Breast epithelium (tissue), 4 donors: ENCODE measurements around the gene CHD3. TPM values are rescaled to one million over a fixed set of nuclear protein-coding genes. Genes with fewer than 3 reads are reported as not detected.

Experiments
- DNase-seq, 2 donors: peaks; one replicate each; pipeline ENCODE4 v3.0.0-alpha.2; 2019; ENCODE audit warnings: low spot score in 2 of 2
- H3K27ac ChIP-seq, 2 donors: fragments of 200-600 bp; sonication (generic) in 1 of 2; one replicate each; pipeline ENCODE4 v1.5.1; 2016 to 2019; ENCODE audit warnings: mild to moderate bottlenecking in 1 of 2
- H3K27me3 ChIP-seq, 2 donors: fragments of 200-600 bp; sonication (generic) in 1 of 2; one replicate each; pipeline versions ENCODE4 v1.5.1 to v1.6.0; 2017 to 2019; ENCODE audit warnings: control low read depth in 1 of 2, mild to moderate bottlenecking in 1 of 2
- H3K36me3 ChIP-seq: fragments of 200-600 bp; one replicate; pipeline ENCODE4 v1.5.1; 2019
- H3K4me1 ChIP-seq, 2 donors: fragments of 200-600 bp; sonication (generic); one replicate each; pipeline ENCODE4 v1.5.1; 2016 to 2019; ENCODE audit warnings: control low read depth in 1 of 2
- H3K4me3 ChIP-seq, 3 donors: fragments of 200-600 bp; sonication (generic); 1 replicate in 2 of 3; 2 replicates in 1 of 3; pipeline ENCODE4 v1.5.1; 2016 to 2019; ENCODE audit warnings: mild to moderate bottlenecking in 3 of 3, moderate library complexity in 2 of 3
- H3K9me3 ChIP-seq, 2 donors: fragments of 200-600 bp; sonication (generic) in 1 of 2; one replicate each; pipeline ENCODE4 v1.5.1; 2016 to 2019; ENCODE audit warnings: control low read depth in 1 of 2
- POLR2A ChIP-seq: fragments of 450-650 bp; IDR thresholded peaks from one replicate; pipeline ENCODE4 v1.6.1; 2016; ENCODE audit warnings: antibody characterized with exemption, mild to moderate bottlenecking, moderate library complexity
- POLR2AphosphoS5 ChIP-seq, 3 donors: sonication (generic); formaldehyde crosslinking; IDR thresholded peaks; one replicate each; pipeline ENCODE4 v1.6.1; 2017; ENCODE audit warnings: antibody characterized with exemption in 3 of 3
- intact Hi-C: fragments of 100-400 bp; cut with DNase I; formaldehyde crosslinking; loops from one replicate; pipeline ENCODE4 v1.15.1; 2023; ENCODE audit warnings: low total_unique reads
- total RNA-seq, 3 donors: library from RNA; depleted of rRNA; stranded (reverse); fragments of >200 nt; gene quantifications; one replicate each; pipeline ENCODE4 v1.1.0, GENCODE V29; 2016
- TF ChIP-seq, protein P1 (sequence below), 3 donors: fragments of 450-650 bp; IDR thresholded peaks; one replicate each; pipeline ENCODE4 v1.5.1; 2016 to 2017; ENCODE audit warnings: antibody characterized with exemption in 3 of 3, mild to moderate bottlenecking in 3 of 3, moderate library complexity in 3 of 3

The CHD3 gene
- total RNA-seq, 3 donors from 2014 or later, result 47.5 to 99.0 (median 90.0) TPM

- peak overlapping the region; percentile 96 to 98 for H3K27ac ChIP-seq
- peaks cover 13 to 41% of the 10 kb centered on the region in 2 donors for H3K4me1 ChIP-seq
- H3K9me3 ChIP-seq, result no peaks in the 10 kb centered on the region
- no peak for TF ChIP-seq POLR2AphosphoS5 (IDR thresholded peaks at IDR 0.05)
- TF ChIP-seq, protein P1, sequence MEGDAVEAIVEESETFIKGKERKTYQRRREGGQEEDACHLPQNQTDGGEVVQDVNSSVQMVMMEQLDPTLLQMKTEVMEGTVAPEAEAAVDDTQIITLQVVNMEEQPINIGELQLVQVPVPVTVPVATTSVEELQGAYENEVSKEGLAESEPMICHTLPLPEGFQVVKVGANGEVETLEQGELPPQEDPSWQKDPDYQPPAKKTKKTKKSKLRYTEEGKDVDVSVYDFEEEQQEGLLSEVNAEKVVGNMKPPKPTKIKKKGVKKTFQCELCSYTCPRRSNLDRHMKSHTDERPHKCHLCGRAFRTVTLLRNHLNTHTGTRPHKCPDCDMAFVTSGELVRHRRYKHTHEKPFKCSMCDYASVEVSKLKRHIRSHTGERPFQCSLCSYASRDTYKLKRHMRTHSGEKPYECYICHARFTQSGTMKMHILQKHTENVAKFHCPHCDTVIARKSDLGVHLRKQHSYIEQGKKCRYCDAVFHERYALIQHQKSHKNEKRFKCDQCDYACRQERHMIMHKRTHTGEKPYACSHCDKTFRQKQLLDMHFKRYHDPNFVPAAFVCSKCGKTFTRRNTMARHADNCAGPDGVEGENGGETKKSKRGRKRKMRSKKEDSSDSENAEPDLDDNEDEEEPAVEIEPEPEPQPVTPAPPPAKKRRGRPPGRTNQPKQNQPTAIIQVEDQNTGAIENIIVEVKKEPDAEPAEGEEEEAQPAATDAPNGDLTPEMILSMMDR (IDR thresholded peaks at IDR 0.05), result no peak
- no peak for TF ChIP-seq POLR2A
- no peaks in the 10 kb centered on the region for H3K36me3 ChIP-seq
- intact Hi-C loops, result no loop called here
- DNase-seq, result peak; percentile 87 to 89
- peak overlapping the region; percentile 55 to 88 (median 68) for H3K4me3 ChIP-seq
- no peaks in the 10 kb centered on the region for H3K27me3 ChIP-seq
These were observed 47.1 kb upstream of the CHD3 start for GRCh38 chr17:7841396-7841914.

- Histone ChIP-seq H3K27ac (peak overlapping the region; percentile 96 to 98), H3K9me3 (no peaks in the 10 kb centered on the region), H3K4me3 (peak overlapping the region; percentile 55 to 88 (median 68)), H3K27me3 (no peaks in the 10 kb centered on the region), H3K4me1 (peaks cover 13 to 36% of the 10 kb centered on the region in 2 donors), H3K36me3 (no peaks in the 10 kb centered on the region)
- peak; percentile 80 to 92 for DNase-seq
- intact Hi-C loops, result no loop called here
- TF ChIP-seq, protein P1 (IDR thresholded peaks at IDR 0.05), result peak in 1 of 3 donors; percentile 28
- TF ChIP-seq POLR2A, result no peak
- peak in 2 of 3 donors; percentile 56 to 76 for TF ChIP-seq POLR2AphosphoS5 (IDR thresholded peaks at IDR 0.05)
These were observed 46.6 kb upstream of the CHD3 start for GRCh38 chr17:7841915-7842379.

GRCh38 chr17:7842380-7843256 lies 46.0 kb upstream of the CHD3 start:
- TF ChIP-seq, protein P1 (IDR thresholded peaks at IDR 0.05), result no peak
- TF ChIP-seq POLR2A (peak; percentile 12), POLR2AphosphoS5 (IDR thresholded peaks at IDR 0.05) (peak in 2 of 3 donors; percentile 51 to 92)
- intact Hi-C loops, result no loop called here
- no peaks in the 10 kb centered on the region for H3K27me3 ChIP-seq
- H3K36me3 ChIP-seq, result no peaks in the 10 kb centered on the region
- H3K4me3 ChIP-seq, result peak overlapping the region; percentile 55 to 88 (median 68)
- DNase-seq, result peak; percentile 71 to 72
- H3K4me1 ChIP-seq, result peaks cover 13 to 30% of the 10 kb centered on the region in 2 donors
- H3K27ac ChIP-seq, result peak overlapping the region; percentile 96 to 98
- no peaks in the 10 kb centered on the region for H3K9me3 ChIP-seq

DNA sequence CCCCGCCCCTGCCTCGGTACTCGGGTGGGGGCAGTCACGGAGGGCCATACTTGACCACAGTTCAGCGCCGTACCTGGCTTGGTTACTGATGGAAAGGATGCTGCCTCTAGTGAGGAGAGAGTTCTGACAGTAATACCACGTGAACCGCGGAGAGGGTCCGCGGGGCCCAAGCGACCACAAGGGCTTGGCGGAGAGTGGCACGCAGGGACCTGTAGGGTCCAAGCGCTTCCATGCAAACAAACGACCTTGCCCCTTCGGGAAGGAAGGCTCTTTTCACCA lies 45.4 kb upstream of the CHD3 start:
- Histone ChIP-seq H3K27me3 (no peaks in the 10 kb centered on the region), H3K27ac (peak overlapping the region; percentile 96 to 98), H3K4me1 (peaks cover 13 to 26% of the 10 kb centered on the region in 2 donors), H3K36me3 (no peaks in the 10 kb centered on the region), H3K4me3 (peak overlapping the region; percentile 55 to 88 (median 68)), H3K9me3 (no peaks in the 10 kb centered on the region)
- intact Hi-C loops, result no loop called here
- DNase-seq, result no peak
- TF ChIP-seq POLR2A (no peak), POLR2AphosphoS5 (IDR thresholded peaks at IDR 0.05) (no peak)
- TF ChIP-seq, protein P1 (IDR thresholded peaks at IDR 0.05), result peak in 1 of 3 donors; percentile 3
